ENCODE measurements around the gene CDKN2AIP.
"Not testable (repeated sequence)": the region's sequence is repeated elsewhere in the genome, so short reads cannot be mapped to it uniquely, and the experiment has no call there.

The CDKN2AIP gene

GRCh38 chr4:183449193-183449882 is 4.9 kb downstream of the CDKN2AIP start:
- no peak for DNase-seq

- no peak for DNase-seq
Observed at GRCh38 chr4:183450108-183450507, 5.7 kb downstream of the CDKN2AIP start.

GRCh38 chr4:183455431-183456195 is 11.2 kb downstream of the CDKN2AIP start:
- no peak for DNase-seq

- no peak for DNase-seq
Observed at GRCh38 chr4:183458005-183458404, 13.6 kb downstream of the CDKN2AIP start.

- not testable (repeated sequence) for DNase-seq
Observed at GRCh38 chr4:183463903-183464619, 19.6 kb downstream of the CDKN2AIP start.

- DNase-seq = not testable (repeated sequence)
Observed at GRCh38 chr4:183465879-183466278, 21.4 kb downstream of the CDKN2AIP start.

- no peak for DNase-seq
Observed at GRCh38 chr4:183467246-183467645, 22.8 kb downstream of the CDKN2AIP start.

GRCh38 chr4:183468210-183469095 is 24.0 kb downstream of the CDKN2AIP start:
- no peak for DNase-seq

GRCh38 chr4:183469285-183469684 is 24.8 kb downstream of the CDKN2AIP start:
- no peak for DNase-seq

GRCh38 chr4:183469936-183470335 is 25.5 kb downstream of the CDKN2AIP start:
- DNase-seq = no peak

GRCh38 chr4:183470821-183471220 is 26.4 kb downstream of the CDKN2AIP start:
- DNase-seq = no peak

- DNase-seq = peak; percentile 84 to 91
Observed at GRCh38 chr4:183471946-183472708, 27.7 kb downstream of the CDKN2AIP start.

GRCh38 chr4:183478123-183478522 is 33.7 kb downstream of the CDKN2AIP start:
- DNase-seq = no peak

- no peak for DNase-seq
Observed at GRCh38 chr4:183478926-183479325, 34.5 kb downstream of the CDKN2AIP start.

GRCh38 chr4:183482515-183483095 is 38.2 kb downstream of the CDKN2AIP start:
- not testable (repeated sequence) for DNase-seq

- DNase-seq = no peak
Observed at GRCh38 chr4:183483997-183484396, 39.6 kb downstream of the CDKN2AIP start.

GRCh38 chr4:183485411-183486160 is 41.1 kb downstream of the CDKN2AIP start:
- DNase-seq = no peak

GRCh38 chr4:183492791-183493222 is 48.4 kb downstream of the CDKN2AIP start:
- no peak for DNase-seq

- no peak for DNase-seq
Observed at GRCh38 chr4:183493246-183493645, 48.8 kb downstream of the CDKN2AIP start.

GRCh38 chr4:183495184-183495583 is 50.7 kb downstream of the CDKN2AIP start:
- DNase-seq = no peak

All from activated T-cell treated with anti-CD3 and anti-CD28 coated beads, Interleukin-2, amount 50 U/mL, for 48 hours (primary cell).